ENCODE data around the gene MBD5.

The MBD5 gene

DNA sequence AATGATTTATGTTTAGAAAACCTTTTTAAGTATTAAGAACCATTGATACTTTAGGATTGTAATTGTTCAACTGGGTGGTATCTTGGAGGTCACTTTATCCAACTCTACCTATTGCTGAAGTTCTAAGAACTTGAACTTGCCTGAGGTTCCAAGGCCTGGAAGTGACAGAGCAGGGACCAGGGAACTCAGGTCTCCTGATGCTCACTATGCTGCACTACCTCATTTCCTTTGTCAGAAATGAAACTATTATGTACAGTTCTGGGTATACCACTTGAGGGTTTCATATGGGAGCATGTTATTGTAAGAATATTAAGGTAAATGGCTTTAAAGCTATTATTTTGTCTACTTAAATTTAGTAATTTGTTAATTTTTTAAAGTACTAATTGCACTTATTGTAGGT lies 3.0 kb downstream of the MBD5 start:
- DNase-seq, result peak in 1 of 2 experiments; percentile 14

GRCh38 chr2:148026573-148026972 lies 5.7 kb downstream of the MBD5 start:
- DNase-seq, result no peak

DNA sequence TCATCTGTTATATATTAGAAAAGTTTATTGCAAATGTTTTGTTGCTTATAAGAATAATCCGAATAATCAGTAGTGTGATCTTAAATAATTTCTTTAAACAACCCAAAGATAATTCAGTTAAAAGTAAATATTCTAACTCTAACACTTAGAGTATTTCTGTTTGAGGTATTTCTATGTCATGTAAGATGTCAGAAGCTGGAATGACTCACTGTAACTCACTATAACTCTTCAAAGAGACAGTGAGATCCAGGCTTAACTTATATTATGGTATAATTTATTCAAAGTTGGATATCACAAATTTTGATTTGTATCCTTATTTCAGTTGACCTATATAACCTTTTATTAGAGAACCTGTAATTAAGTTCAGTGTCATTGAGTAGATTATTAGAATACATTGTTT lies 6.9 kb downstream of the MBD5 start:
- no peak for DNase-seq

GRCh38 chr2:148028781-148029180 lies 7.9 kb downstream of the MBD5 start:
- no peak for DNase-seq

DNA sequence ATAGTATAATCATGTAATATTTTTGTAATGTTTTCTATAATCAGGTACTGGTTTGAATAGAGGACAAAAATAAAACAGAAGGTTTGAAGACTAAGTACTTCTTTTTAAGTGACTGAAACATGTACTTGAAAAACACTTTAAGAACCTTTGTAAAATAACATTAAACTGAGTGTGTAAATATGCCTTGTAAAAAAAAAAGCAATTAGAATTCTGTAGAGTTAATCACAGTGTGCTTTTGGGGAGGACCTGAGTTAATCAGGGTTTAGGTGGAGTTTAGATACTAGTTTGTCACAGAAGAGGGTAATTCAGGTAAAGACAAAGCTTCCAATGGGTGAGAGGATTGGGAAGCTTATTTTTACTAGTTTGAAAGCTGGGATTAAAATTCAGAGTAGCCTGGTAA lies 10.3 kb downstream of the MBD5 start:
- DNase-seq, result no peak

GRCh38 chr2:148032215-148032614 lies 11.3 kb downstream of the MBD5 start:
- DNase-seq, result no peak

DNA sequence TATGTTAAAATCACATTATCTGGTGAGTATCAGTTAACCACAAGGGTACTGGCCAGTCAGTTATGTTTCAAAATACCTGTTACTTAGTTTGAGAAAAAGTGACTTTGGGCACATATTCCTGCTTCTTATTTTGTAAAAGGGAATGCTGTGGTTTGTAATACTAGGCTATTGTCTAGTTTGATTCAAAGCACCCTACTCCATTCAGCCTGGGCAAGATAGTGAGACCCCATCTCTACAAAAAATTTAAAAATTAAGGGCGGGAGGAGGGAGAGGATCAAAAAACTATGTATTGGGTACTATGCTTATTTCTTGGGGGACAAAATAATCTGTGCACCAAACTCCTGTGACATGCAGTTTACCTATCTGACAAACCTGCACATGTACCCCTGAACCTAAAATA lies 18.9 kb downstream of the MBD5 start:
- no peak for DNase-seq

- DNase-seq, result no peak
These were observed 21.3 kb downstream of the MBD5 start for GRCh38 chr2:148042219-148042618.

- no peak for DNase-seq
These were observed 23.4 kb downstream of the MBD5 start for GRCh38 chr2:148044322-148044721.

- DNase-seq, result no peak
These were observed 25.9 kb downstream of the MBD5 start for GRCh38 chr2:148046802-148047201.

DNA sequence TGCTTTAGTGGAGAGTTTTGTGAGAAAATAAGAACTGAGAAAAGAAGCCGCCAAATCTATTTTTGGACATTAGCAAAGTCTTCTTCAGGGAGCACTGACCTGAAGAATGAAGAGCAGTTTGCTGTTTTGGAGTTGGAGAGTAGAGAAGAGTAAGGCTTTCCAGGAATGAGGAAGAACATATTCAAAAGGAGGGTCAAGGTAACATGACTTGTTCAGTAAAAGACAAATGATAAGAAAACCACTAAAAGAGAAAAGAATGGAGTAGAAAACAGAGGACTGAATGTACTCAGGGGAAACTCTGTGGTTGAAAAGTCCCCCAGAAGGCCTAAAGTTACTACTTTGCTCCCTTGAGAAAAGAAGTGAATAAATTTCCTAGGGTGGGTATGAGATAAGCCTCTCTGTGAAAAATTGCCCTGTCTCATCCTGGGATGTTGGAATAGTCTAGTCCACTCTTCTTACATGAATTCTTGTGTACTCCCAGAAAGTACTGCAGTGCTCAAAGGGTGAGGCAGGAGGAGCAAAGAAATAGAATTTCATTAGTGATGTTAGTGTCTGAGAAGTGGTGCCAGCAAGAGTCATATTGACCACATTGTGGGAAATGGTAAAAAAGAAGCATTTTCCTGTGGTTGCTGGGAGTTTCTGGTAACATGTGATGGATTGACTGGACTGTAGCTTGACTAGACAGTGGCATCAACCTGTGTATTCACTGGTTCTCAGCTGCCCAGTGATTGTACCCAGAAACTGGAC lies 27.8 kb downstream of the MBD5 start:
- DNase-seq, result no peak

DNA sequence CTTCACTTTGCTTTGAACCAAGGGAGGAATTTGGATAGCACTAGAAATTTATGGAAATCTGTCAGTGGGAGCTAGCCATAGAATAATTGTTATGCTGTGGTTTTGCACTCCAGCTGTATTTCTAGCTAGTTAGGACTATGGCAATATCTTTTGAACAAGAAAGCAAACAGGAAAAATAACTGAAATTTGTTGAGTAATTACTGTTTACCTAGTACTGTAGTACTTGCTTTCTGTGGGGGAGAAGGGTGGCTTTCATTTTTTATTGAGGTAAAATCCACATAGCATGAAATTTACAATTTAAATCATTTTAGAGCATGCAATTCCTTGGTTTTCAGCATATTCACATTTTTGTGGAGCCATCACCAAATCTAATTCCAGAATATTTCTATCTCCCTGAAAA lies 28.4 kb downstream of the MBD5 start:
- no peak for DNase-seq

- DNase-seq, result no peak
These were observed 31.8 kb downstream of the MBD5 start for GRCh38 chr2:148052687-148053086.

DNA sequence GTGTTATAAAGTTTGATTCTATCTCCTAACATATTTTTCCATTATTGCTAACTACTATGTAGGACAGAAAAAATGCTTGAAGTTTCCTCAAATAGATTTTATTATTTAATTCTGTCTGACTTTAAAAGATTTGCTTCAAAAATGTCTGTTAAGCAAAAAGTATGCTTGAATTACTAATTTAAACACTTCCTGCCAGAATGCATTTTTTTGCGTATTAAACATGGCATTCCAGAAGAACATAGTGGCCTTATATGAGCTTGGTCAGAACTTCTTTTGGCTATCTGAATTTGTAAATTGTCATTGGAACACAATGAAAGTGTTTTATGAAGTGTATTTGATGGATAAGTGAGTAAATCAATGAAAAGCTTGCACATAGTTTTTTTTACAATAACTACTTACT lies 37.8 kb downstream of the MBD5 start:
- DNase-seq, result no peak

GRCh38 chr2:148063633-148064032 lies 42.7 kb downstream of the MBD5 start:
- no peak for DNase-seq

DNA sequence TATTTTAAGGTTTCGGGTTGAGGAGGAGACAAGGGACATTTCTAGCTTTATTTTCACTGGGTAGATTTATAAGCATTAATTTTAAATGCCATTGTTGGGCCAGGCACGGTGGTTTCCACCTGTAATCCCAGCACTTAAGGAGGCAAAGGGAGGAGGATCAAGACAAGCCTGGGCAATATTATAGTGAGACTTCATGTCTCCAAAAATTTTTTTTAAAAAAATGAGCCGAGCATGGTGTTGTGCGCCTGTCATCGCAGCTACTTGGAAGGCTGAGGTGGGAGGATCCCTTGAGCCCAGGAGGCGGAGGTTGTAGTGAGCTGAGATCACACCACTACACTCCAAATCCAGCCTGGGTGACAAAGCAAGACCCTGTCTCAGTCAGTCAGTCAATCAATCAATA lies 45.0 kb downstream of the MBD5 start:
- no peak for DNase-seq

DNA sequence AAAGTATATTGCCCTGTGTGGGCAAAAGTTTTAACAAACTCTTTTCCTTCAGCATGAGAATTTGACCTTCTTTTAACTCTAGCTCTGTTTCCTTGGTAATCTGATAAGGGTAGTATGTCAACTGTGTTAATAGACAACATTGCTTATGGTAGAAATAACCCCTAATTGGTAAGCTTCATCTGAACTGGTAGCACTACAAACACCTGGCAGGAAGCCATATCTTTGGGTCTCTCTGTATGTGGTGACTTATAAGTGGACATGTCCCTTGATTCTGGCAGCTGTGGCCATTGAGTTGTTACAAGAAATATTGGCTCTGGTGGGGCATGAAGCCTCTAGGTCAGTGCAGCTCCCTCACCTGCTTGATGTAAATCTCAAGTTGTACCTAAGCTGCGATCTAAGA lies 46.9 kb downstream of the MBD5 start:
- DNase-seq, result no peak

- no peak for DNase-seq
These were observed 50.5 kb downstream of the MBD5 start for GRCh38 chr2:148071351-148071750.

GRCh38 chr2:148096012-148096411 lies 75.1 kb downstream of the MBD5 start:
- DNase-seq, result no peak

- DNase-seq, result no peak
These were observed 81.8 kb downstream of the MBD5 start for GRCh38 chr2:148102641-148103040.

DNA sequence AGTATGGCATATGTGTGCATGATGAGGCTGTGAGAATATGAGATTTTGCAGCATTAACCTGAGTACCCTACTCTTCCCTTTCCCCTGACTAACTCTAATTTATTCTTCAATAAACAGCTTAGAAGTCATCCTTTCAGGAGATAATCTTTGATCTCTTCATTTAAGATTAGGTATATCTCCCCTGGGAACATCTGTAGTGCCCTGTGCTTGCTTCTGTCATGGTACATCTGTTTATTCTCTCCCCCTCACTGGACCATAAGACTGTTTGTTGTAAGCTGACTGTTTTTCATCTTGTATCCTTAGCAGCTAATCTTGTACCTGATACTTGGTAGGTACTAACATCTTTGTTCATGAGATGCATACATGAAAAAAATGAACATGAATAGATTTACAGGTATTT lies 83.1 kb downstream of the MBD5 start:
- DNase-seq, result no peak

DNA sequence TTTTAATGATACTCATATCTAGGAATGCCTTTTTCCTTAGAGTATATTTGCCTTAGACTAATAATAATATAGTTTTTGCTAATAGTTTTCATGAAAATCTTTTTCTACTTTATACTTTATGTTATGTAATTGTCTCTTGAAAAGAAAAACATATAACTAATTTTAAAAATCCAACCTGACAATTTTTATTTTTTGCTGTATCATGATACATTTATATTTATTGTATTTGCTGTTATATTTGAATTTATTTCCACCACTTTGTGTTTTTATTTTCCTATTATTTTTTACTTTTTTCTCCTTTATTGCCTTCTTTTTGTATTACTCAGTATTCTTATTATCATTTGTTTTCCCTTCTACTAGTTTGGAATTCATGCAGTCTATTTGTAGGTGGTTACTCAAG lies 85.4 kb downstream of the MBD5 start:
- no peak for DNase-seq

DNA sequence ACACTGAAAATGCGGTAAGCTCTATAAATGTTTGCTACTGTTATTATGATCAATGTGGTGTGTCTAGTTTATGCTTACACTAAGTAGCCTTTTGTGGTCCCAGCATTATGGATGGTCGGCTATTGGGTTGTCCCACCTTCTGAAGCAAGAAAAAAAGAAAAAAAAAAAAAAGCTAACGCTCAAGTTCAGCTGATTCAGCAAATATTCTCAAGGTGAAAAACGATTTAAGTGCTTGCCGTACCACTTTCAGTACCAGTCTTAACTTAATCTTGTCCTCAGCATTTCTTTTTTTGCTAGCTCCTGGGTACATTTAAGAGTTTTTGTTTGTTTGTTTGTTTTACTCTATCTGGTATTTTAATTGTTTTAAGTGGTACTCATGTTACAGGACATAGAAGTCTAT lies 87.5 kb downstream of the MBD5 start:
- DNase-seq, result no peak

DNA sequence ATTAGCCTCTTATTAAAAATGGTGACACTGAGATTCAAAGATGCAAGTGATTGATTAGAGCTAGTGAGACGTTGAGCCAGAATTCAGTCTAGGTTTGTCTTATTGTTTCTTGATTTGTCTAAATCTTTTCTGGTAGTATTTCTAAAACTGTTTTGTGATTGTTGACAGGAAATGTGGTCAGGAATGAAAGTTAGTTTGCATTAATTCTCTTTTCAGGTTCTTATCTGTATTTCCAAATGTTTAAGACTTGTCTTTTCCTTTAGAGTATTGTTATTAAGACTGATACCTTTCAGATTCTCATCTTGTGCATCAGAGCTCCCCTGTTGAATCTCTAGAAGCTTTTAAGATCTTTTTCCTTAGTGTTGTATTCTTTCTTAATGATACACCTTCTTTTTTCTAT lies 89.3 kb downstream of the MBD5 start:
- DNase-seq, result no peak

GRCh38 chr2:148122788-148123187 lies 101.9 kb downstream of the MBD5 start:
- DNase-seq, result no peak

DNA sequence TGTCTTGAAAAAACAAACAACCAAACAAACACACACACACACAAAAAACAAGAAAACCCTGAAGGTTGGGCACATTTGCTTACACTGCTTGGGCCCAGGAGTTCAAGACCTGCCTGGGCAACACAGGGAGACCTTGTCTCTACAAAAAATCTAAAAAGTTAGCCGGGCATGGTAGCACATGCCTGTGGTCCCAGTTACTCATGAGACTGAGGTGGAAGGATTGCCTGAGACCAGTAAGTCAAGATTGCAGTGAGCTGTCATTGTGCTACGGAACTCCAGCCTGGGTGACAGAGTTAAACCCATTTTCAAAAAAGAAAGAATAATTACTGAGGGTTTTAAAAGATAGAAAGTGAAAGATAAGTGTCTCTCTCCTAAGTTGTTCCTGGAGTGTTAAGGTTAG lies 103.4 kb downstream of the MBD5 start:
- no peak for DNase-seq
